ENCODE data around the gene ST3GAL3. TPM values are rescaled to one million over a fixed set of nuclear protein-coding genes. Genes with fewer than 3 reads are reported as not detected.

Gene ST3GAL3
- total and polyA plus RNA-seq, 10 of the 15 experiments (the other 5 are each of a cell fraction or from before 2014, with no cell fraction given): 1.2 to 19.3 (median 11.0) TPM

DNA sequence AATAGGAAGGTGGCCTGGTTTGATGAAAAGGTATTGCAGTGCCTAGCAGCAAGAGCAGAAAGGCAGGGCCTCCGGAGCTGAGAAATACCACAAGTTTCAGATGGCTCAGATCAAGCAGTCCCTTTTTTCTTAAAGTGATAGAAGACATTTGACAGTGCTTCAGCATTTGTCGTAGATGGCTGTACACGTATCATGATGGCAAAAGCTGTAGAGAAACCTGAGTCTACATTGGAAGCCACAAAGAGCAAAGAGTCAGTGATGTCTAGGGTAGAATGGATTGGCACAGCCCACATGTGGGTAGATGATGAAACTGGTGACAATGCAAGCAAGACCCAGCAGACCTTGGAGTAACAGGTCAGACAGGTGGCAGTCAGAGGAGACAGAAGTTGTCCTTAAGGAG is 124.9 kb downstream of the ST3GAL3 start (continued):
- TF ChIP-seq, protein P1, sequence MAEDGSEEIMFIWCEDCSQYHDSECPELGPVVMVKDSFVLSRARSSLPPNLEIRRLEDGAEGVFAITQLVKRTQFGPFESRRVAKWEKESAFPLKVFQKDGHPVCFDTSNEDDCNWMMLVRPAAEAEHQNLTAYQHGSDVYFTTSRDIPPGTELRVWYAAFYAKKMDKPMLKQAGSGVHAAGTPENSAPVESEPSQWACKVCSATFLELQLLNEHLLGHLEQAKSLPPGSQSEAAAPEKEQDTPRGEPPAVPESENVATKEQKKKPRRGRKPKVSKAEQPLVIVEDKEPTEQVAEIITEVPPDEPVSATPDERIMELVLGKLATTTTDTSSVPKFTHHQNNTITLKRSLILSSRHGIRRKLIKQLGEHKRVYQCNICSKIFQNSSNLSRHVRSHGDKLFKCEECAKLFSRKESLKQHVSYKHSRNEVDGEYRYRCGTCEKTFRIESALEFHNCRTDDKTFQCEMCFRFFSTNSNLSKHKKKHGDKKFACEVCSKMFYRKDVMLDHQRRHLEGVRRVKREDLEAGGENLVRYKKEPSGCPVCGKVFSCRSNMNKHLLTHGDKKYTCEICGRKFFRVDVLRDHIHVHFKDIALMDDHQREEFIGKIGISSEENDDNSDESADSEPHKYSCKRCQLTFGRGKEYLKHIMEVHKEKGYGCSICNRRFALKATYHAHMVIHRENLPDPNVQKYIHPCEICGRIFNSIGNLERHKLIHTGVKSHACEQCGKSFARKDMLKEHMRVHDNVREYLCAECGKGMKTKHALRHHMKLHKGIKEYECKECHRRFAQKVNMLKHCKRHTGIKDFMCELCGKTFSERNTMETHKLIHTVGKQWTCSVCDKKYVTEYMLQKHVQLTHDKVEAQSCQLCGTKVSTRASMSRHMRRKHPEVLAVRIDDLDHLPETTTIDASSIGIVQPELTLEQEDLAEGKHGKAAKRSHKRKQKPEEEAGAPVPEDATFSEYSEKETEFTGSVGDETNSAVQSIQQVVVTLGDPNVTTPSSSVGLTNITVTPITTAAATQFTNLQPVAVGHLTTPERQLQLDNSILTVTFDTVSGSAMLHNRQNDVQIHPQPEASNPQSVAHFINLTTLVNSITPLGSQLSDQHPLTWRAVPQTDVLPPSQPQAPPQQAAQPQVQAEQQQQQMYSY (CRISPR knock-in tag; IDR thresholded peaks at IDR 0.05): no peak
- TF ChIP-seq, protein P2, sequence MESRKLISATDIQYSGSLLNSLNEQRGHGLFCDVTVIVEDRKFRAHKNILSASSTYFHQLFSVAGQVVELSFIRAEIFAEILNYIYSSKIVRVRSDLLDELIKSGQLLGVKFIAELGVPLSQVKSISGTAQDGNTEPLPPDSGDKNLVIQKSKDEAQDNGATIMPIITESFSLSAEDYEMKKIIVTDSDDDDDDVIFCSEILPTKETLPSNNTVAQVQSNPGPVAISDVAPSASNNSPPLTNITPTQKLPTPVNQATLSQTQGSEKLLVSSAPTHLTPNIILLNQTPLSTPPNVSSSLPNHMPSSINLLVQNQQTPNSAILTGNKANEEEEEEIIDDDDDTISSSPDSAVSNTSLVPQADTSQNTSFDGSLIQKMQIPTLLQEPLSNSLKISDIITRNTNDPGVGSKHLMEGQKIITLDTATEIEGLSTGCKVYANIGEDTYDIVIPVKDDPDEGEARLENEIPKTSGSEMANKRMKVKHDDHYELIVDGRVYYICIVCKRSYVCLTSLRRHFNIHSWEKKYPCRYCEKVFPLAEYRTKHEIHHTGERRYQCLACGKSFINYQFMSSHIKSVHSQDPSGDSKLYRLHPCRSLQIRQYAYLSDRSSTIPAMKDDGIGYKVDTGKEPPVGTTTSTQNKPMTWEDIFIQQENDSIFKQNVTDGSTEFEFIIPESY (IDR thresholded peaks at IDR 0.05): no peak
- TF ChIP-seq PML (IDR thresholded peaks at IDR 0.05; ENCODE audit: low read length): no peak
- TF ChIP-seq CEBPB (IDR thresholded peaks at IDR 0.05; ENCODE audit: borderline replicate concordance in 1 of 2, low read depth in 2 of 2, low read length in 2 of 2): no peak
- no peak for TF ChIP-seq STAT1 (conservative IDR thresholded peaks at IDR 0.05)
- TF ChIP-seq NR2C2 (IDR thresholded peaks at IDR 0.05; ENCODE audit: borderline replicate concordance, control insufficient read depth, insufficient read length, low read depth): no peak
- TF ChIP-seq, protein P3, sequence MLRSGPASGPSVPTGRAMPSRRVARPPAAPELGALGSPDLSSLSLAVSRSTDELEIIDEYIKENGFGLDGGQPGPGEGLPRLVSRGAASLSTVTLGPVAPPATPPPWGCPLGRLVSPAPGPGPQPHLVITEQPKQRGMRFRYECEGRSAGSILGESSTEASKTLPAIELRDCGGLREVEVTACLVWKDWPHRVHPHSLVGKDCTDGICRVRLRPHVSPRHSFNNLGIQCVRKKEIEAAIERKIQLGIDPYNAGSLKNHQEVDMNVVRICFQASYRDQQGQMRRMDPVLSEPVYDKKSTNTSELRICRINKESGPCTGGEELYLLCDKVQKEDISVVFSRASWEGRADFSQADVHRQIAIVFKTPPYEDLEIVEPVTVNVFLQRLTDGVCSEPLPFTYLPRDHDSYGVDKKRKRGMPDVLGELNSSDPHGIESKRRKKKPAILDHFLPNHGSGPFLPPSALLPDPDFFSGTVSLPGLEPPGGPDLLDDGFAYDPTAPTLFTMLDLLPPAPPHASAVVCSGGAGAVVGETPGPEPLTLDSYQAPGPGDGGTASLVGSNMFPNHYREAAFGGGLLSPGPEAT (IDR thresholded peaks at IDR 0.05; ENCODE audit: low read depth): peak; percentile 78
- no peak for TF ChIP-seq RB1 (IDR thresholded peaks at IDR 0.05; ENCODE audit: borderline replicate concordance)
- no peak for TF ChIP-seq SRF (IDR thresholded peaks at IDR 0.05; ENCODE audit: low read depth in 2 of 2, low read length in 2 of 2)
- no peak for TF ChIP-seq TAF1 (IDR thresholded peaks at IDR 0.05; ENCODE audit: borderline replicate concordance, low read depth, low read length)
- TF ChIP-seq MEF2B (IDR thresholded peaks at IDR 0.05; ENCODE audit: partially characterized antibody, poor library complexity, severe bottlenecking): no peak
- TF ChIP-seq, protein P4, sequence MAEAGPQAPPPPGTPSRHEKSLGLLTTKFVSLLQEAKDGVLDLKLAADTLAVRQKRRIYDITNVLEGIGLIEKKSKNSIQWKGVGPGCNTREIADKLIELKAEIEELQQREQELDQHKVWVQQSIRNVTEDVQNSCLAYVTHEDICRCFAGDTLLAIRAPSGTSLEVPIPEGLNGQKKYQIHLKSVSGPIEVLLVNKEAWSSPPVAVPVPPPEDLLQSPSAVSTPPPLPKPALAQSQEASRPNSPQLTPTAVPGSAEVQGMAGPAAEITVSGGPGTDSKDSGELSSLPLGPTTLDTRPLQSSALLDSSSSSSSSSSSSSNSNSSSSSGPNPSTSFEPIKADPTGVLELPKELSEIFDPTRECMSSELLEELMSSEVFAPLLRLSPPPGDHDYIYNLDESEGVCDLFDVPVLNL (IDR thresholded peaks at IDR 0.05; ENCODE audit: low read depth, low read length): no peak
- TF ChIP-seq PAX5 (IDR thresholded peaks at IDR 0.05; ENCODE audit: borderline replicate concordance, low read depth, low read length): 0 out of 2 replicates have a peak, but pooled peaks have one; percentile 11
- TF ChIP-seq, protein P5, sequence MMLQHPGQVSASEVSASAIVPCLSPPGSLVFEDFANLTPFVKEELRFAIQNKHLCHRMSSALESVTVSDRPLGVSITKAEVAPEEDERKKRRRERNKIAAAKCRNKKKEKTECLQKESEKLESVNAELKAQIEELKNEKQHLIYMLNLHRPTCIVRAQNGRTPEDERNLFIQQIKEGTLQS (IDR thresholded peaks at IDR 0.05; ENCODE audit: borderline replicate concordance, extremely low read depth, low read depth, low read length): no peak
- TF ChIP-seq, protein P6, sequence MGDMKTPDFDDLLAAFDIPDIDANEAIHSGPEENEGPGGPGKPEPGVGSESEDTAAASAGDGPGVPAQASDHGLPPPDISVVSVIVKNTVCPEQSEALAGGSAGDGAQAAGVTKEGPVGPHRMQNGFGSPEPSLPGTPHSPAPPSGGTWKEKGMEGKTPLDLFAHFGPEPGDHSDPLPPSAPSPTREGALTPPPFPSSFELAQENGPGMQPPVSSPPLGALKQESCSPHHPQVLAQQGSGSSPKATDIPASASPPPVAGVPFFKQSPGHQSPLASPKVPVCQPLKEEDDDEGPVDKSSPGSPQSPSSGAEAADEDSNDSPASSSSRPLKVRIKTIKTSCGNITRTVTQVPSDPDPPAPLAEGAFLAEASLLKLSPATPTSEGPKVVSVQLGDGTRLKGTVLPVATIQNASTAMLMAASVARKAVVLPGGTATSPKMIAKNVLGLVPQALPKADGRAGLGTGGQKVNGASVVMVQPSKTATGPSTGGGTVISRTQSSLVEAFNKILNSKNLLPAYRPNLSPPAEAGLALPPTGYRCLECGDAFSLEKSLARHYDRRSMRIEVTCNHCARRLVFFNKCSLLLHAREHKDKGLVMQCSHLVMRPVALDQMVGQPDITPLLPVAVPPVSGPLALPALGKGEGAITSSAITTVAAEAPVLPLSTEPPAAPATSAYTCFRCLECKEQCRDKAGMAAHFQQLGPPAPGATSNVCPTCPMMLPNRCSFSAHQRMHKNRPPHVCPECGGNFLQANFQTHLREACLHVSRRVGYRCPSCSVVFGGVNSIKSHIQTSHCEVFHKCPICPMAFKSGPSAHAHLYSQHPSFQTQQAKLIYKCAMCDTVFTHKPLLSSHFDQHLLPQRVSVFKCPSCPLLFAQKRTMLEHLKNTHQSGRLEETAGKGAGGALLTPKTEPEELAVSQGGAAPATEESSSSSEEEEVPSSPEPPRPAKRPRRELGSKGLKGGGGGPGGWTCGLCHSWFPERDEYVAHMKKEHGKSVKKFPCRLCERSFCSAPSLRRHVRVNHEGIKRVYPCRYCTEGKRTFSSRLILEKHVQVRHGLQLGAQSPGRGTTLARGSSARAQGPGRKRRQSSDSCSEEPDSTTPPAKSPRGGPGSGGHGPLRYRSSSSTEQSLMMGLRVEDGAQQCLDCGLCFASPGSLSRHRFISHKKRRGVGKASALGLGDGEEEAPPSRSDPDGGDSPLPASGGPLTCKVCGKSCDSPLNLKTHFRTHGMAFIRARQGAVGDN (IDR thresholded peaks at IDR 0.05): peak; percentile 51; the same call in 1 of the 2 replicates

All from GM12878 (cell line).